K562 (cell line): Measurements from ENCODE around the gene RAP1GAP2. TPM values are rescaled to one million over a fixed set of nuclear protein-coding genes. Genes with fewer than 3 reads are reported as not detected.

Experiments
- ASH1L ChIP-seq: fragments of 450-650 bp; IDR thresholded peaks from 2 replicates; pipeline ENCODE4 v1.6.1; 2018; ENCODE audit warnings: borderline replicate concordance, mild to moderate bottlenecking, low read depth; ENCODE audit not compliant: partially characterized antibody
- ATF3 ChIP-seq, 2 experiments: fragments of 450-650 bp in 1 of 2; sonication (generic) in 1 of 2; formaldehyde crosslinking in 1 of 2; IDR thresholded peaks in 1 of 2; conservative IDR thresholded peaks in 1 of 2; 2 replicates each; pipeline versions ENCODE4 v1.6.1 to v1.8.1; 2016 to 2023; ENCODE audit warnings: mild to moderate bottlenecking in 2 of 2, moderate library complexity in 2 of 2, inconsistent platforms in 1 of 2, missing genetic modification reagents in 1 of 2
- BACH1 ChIP-seq: fragments of 200-800 bp; sonication (Bioruptor generic); IDR thresholded peaks from 2 replicates; pipeline ENCODE4 v1.6.1; 2016; ENCODE audit warnings: missing genetic modification characterization, missing compliant biosample characterization
- BRF2 ChIP-seq: IDR thresholded peaks from 3 replicates; pipeline ENCODE4 v1.6.1; 2011; ENCODE audit warnings: borderline replicate concordance, mild to moderate bottlenecking; ENCODE audit not compliant: insufficient read length, insufficient read depth
- CHD2 ChIP-seq: IDR thresholded peaks from 2 replicates; pipeline ENCODE4 v1.6.1; 2011; ENCODE audit warnings: low read depth, low read length
- COPS2 ChIP-seq: fragments of 450-650 bp; conservative IDR thresholded peaks from 2 replicates; pipeline ENCODE4 v1.6.1; 2016; ENCODE audit warnings: mild to moderate bottlenecking, moderate library complexity
- ETV6 ChIP-seq, 3 experiments: fragments of 150-350 bp in 1 of 3; sonication (generic) in 1 of 3; formaldehyde crosslinking in 1 of 3; IDR thresholded peaks; 2 replicates each; pipeline versions ENCODE4 v1.6.1 to v1.8.0; 2014 to 2022; ENCODE audit warnings: borderline replicate concordance in 2 of 3, low read depth in 2 of 3, antibody characterized with exemption in 1 of 3, low read length in 1 of 3, mild to moderate bottlenecking in 1 of 3, missing genetic modification reagents in 1 of 3
- EZH2 ChIP-seq: IDR thresholded peaks from 2 replicates; pipeline ENCODE4 v1.6.1; 2012; ENCODE audit warnings: low read depth, mild to moderate bottlenecking, inconsistent platforms, low read length, borderline replicate concordance
- FOXM1 ChIP-seq, 2 experiments: fragments of 450-650 bp in 1 of 2; sonication (generic) in 1 of 2; formaldehyde crosslinking in 1 of 2; IDR thresholded peaks; 2 replicates each; pipeline versions ENCODE4 v1.6.1 to v1.9.0; 2017 to 2022; ENCODE audit warnings: low read depth in 2 of 2, mild to moderate bottlenecking in 2 of 2, missing genetic modification reagents in 1 of 2, moderate library complexity in 1 of 2
- HDAC8 ChIP-seq: fragments of 450-650 bp; IDR thresholded peaks from 2 replicates; pipeline ENCODE4 v1.6.1; 2016; ENCODE audit warnings: mild to moderate bottlenecking, missing genetic modification characterization, moderate library complexity, missing compliant biosample characterization
- HES1 ChIP-seq: fragments of 450-650 bp; IDR thresholded peaks from 2 replicates; pipeline ENCODE4 v1.6.1; 2016; ENCODE audit warnings: low read depth, mild to moderate bottlenecking, moderate library complexity
- KAT2B ChIP-seq: IDR thresholded peaks from one replicate; pipeline ENCODE4 v1.6.1; 2012; ENCODE audit warnings: low read depth, mild to moderate bottlenecking, control low read depth, inconsistent platforms, low read length, moderate library complexity
- MAFG ChIP-seq: fragments of 450-650 bp; conservative IDR thresholded peaks from 2 replicates; pipeline ENCODE4 v1.6.1; 2016; ENCODE audit warnings: missing genetic modification characterization, missing compliant biosample characterization
- PHB2 ChIP-seq: fragments of 450-650 bp; IDR thresholded peaks from 2 replicates; pipeline ENCODE4 v1.6.1; 2017; ENCODE audit warnings: low read depth
- PHF20 ChIP-seq: fragments of 450-650 bp; IDR thresholded peaks from 2 replicates; pipeline ENCODE4 v1.6.1; 2018; ENCODE audit not compliant: partially characterized antibody
- POU5F1 ChIP-seq: fragments of 150-350 bp; IDR thresholded peaks from 2 replicates; pipeline ENCODE4 v1.6.1; 2014; ENCODE audit warnings: borderline replicate concordance, low read length, low read depth, mild to moderate bottlenecking; ENCODE audit not compliant: partially characterized antibody
- SPI1 ChIP-seq: IDR thresholded peaks from 2 replicates; pipeline ENCODE4 v1.6.1; 2011; ENCODE audit warnings: low read depth, low read length, control low read depth, borderline replicate concordance
- SRSF1 ChIP-seq: fragments of 200-400 bp; formaldehyde crosslinking; IDR thresholded peaks from 2 replicates; pipeline ENCODE4 v1.6.1; 2017; ENCODE audit warnings: mild to moderate bottlenecking, low read depth, low read length, moderate library complexity
- TCFL5 ChIP-seq: fragments of 250-450 bp; sonication (Bioruptor Pico); conservative IDR thresholded peaks from 2 replicates; pipeline ENCODE4 v1.6.1; 2021; ENCODE audit warnings: mild to moderate bottlenecking, moderate library complexity, matching md5 sums
- ZBTB33 ChIP-seq: sonication (generic); formaldehyde crosslinking; IDR thresholded peaks from 2 replicates; pipeline ENCODE4 v1.8.1; 2023; ENCODE audit warnings: mild to moderate bottlenecking, missing genetic modification reagents
- ZNF277 ChIP-seq: fragments of 250-450 bp; sonication (Bioruptor Pico); IDR thresholded peaks from 2 replicates; pipeline ENCODE4 v1.8.0; 2022; ENCODE audit warnings: inconsistent platforms, mild to moderate bottlenecking, moderate library complexity, borderline replicate concordance
- ZNF316 ChIP-seq: fragments of 450-650 bp; IDR thresholded peaks from 2 replicates; pipeline ENCODE4 v1.6.1; 2016
- polyA plus RNA-seq, 8 experiments: library from polyadenylated mRNA; depleted of rRNA in 4 of 8; stranded (reverse) in 5 of 8; unstranded in 3 of 8; fragments of >200 nt; fragmentation: Nextera tagmentation in 2 of 8; fragmentation: Illumina TruSeq in 1 of 8; extraction: Ambion mirVana in 2 of 8; extraction: Trizol in 1 of 8; gene quantifications; 2 replicates each; pipeline versions ENCODE4 v1.2.1 to v1.2.3, GENCODE V29; 2011 to 2014; ENCODE audit warnings: inconsistent platforms in 1 of 8, missing spikeins in 1 of 8
- total RNA-seq, 7 experiments: library from RNA; depleted of rRNA in 6 of 7; stranded (reverse); fragments of >200 nt in 6 of 7; fragmentation: Illumina TruSeq in 2 of 7; extraction: Trizol in 2 of 7; gene quantifications; 2 replicates each; pipeline versions ENCODE4 v1.2.1 to v1.2.3, GENCODE V29; 2011 to 2021; ENCODE audit warnings: low replicate concordance in 1 of 7

The RAP1GAP2 gene
- total and polyA plus RNA-seq, 9 of the 15 experiments (the other 6 are each of a cell fraction or from before 2014, with no cell fraction given), result 0.01 to 1.3 (median 0.42) TPM; not detected in 1

GRCh38 chr17:2990396-2990795 is 194.2 kb downstream of the RAP1GAP2 start (continued):
- TF ChIP-seq ASH1L (no peak), EZH2 (no peak), PHF20 (no peak), SPI1 (peak; percentile 64; the same call in 1 of the 2 replicates), BACH1 (tag) (peak; percentile 85), MAFG (tag) (peak; percentile 62; the same call in 1 of the 2 replicates), ZBTB33 (CRISPR knock-in tag) (no peak), CHD2 (no peak), ZNF316 (peak; percentile 28; the same call in 1 of the 2 replicates), FOXM1 (IDR thresholded peaks at IDR 0.05; ENCODE audit: low read depth) (no peak), FOXM1 (CRISPR knock-in tag; IDR thresholded peaks at IDR 0.05; ENCODE audit: low read depth) (no peak), COPS2 (no peak), ATF3 (IDR thresholded peaks at IDR 0.05) (no peak), ATF3 (CRISPR knock-in tag; conservative IDR thresholded peaks at IDR 0.05) (no peak), BRF2 (no peak), PHB2 (no peak), ETV6 (IDR thresholded peaks at IDR 0.05; ENCODE audit: borderline replicate concordance in 1 of 2, low read depth in 2 of 2, low read length in 1 of 2) (no peak), ETV6 (CRISPR knock-in tag; IDR thresholded peaks at IDR 0.05; ENCODE audit: borderline replicate concordance) (no peak), SRSF1 (no peak), TCFL5 (CRISPR knock-in tag) (no peak), ZNF277 (CRISPR knock-in tag) (no peak), KAT2B (no peak), HDAC8 (no peak), HES1 (no peak), POU5F1 (no peak)
